HG03039 (cell line): ENCODE measurements around the gene STK32A.

ENCODE experiments used
- ATAC-seq: cut with Tn5 transposase; IDR thresholded peaks from one replicate; pipeline ENCODE4 v1.9.1; 2021; ENCODE audit warnings: mild to moderate bottlenecking, moderate library complexity; ENCODE audit not compliant: unreplicated experiment

STK32A gene

GRCh38 chr5:147413266-147413665, 178.4 kb downstream of the STK32A start:
- ATAC-seq: no peak

- ATAC-seq: no peak
These were observed 180.8 kb downstream of the STK32A start for GRCh38 chr5:147415651-147416050.

GRCh38 chr5:147417135-147417813, 182.4 kb downstream of the STK32A start:
- ATAC-seq: no peak

GRCh38 chr5:147418613-147419012, 183.8 kb downstream of the STK32A start:
- no peak for ATAC-seq

- ATAC-seq: no peak
These were observed 192.0 kb downstream of the STK32A start for GRCh38 chr5:147426640-147427327.

GRCh38 chr5:147427521-147428401, 192.9 kb downstream of the STK32A start:
- no peak for ATAC-seq

GRCh38 chr5:147430628-147431027, 195.8 kb downstream of the STK32A start:
- no peak for ATAC-seq

GRCh38 chr5:147431586-147431985, 196.8 kb downstream of the STK32A start:
- ATAC-seq: no peak

- no peak for ATAC-seq
These were observed 197.5 kb downstream of the STK32A start for GRCh38 chr5:147432323-147432722.

GRCh38 chr5:147434049-147434448, 199.2 kb downstream of the STK32A start:
- ATAC-seq: no peak

- ATAC-seq: no peak
These were observed 201.8 kb downstream of the STK32A start for GRCh38 chr5:147436596-147436995.

- no peak for ATAC-seq
These were observed 202.4 kb downstream of the STK32A start for GRCh38 chr5:147437161-147437596.
